HG02970 (cell line): ENCODE results near the gene IQGAP2.
"Not testable (repeated sequence)": the region's sequence is repeated elsewhere in the genome, so short reads cannot be mapped to it uniquely, and the experiment has no call there.

Experiments
- ATAC-seq: cut with Tn5 transposase; IDR thresholded peaks from one replicate; pipeline ENCODE4 v1.9.1; 2021; ENCODE audit warnings: mild to moderate bottlenecking, moderate library complexity, moderate number of reproducible peaks; ENCODE audit not compliant: unreplicated experiment, low FRiP score

IQGAP2 gene

DNA sequence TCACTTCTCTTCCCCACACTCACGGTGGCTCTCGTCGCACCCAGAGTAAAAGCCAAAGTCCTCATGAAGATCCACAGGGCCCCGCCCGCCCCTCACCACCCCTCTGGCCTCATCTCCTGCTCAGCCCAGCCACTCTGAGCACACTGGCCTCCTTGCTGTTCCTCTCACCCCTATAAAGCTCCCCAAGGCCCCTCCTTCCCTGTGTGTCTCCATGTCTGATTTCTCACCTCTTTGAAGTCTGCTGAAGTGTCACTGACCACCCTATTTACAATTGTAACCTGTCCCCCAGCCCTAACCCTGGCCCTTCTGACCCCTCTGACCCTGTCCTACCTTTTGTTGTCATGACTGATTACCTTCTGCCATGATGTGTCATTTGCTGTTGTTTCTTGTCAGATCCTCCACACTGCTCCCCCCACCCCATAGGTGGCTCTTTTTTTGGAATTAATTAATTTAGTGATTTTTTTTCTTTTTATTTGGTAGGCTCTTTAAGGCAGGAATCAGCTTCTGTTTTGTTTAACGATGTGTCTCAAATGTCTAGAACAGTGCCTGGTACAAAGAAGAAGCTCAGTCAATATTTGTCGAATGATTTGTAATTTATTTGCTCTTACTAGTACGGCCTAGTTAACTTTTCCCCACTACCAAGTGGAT, 90.2 kb downstream of the IQGAP2 start:
- no peak for ATAC-seq

DNA sequence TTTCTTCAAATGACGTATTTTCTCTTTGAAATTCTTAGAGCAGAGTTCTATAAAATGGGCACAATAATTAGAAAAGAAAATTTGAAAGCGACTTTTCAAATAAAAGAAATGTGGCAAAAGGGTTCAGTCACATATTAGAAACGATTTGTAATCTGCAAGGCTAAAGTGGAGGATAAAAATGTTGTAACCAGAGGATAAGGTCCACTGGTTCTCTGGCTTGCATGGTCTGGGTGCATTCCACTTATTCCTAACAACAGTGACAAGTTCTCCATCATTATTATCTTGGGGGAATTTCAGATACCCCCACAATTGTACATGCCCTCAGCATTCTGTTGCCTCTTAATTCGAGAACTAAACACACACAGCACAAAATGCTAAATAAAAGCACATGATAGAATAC, 91.1 kb downstream of the IQGAP2 start:
- ATAC-seq: no peak

DNA sequence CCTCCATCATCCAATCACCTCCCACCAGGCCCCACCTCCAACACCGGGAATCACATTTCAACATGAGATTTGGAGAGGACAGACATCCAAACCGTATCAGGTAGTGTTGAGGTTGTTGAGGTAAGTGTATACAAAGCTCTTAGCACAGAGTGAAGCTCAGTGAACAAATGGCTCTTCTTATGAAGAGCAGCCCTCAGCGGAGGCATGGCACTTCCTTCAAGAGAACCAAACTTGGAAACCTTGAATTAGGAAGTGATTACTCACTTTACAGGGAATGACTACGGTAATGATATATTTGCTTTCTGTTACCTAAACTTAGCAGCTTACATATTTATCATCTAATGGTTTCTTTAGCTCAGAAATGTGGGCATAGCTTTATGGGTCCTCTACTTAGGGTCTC, 92.8 kb downstream of the IQGAP2 start:
- no peak for ATAC-seq

DNA sequence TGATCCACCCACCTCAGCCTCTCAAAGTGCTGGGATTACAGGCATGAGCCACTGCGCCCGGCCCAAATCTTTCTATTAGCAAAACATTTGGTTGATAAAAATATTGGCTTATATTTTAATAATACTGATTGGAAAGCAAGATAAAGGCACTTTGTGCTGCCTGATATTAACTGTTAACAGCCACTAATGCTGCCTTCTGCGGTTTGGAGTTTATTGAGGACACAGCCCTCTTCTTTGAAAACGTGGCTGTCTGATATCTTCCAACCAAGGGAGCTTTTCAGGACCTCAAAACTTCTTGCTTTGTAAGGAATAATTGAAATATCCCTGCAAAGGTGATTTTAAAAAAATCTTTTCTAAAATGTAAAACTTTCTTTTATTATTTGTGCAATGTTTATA, 94.0 kb downstream of the IQGAP2 start:
- no peak for ATAC-seq

DNA sequence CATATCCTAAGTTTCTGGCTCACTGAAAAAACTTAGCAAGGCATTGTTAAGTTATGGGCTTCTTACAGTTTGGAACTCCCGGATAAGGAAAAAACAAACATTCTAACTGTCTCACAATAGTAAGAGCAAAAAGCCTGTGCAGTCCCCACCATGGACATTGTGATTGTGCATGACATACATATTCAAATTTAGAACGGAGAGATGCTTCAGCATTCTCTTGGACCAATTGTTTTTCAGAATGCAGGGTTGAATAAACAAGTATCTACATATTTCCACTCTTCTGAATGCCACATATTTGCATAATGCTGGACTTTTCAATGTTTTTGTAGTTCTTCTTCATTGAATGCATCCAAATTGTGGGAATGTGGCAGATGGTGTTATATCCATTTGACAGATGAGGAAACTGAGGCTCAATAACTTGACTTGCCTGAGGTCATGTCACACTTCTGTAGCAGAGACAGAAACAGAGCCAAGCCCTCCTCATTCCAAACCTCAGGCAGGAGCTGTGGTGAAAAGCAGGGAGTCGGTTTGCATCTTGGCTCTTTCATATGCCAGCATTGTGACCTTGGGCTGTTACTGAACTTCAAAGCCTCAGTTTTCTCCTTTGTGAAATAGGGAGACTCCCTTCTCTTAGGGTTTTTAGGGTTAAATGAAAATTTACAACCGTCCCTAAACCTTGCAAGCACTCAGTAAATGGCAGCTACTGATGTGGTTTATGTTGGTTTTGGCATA, 95.1 kb downstream of the IQGAP2 start:
- ATAC-seq: no peak

DNA sequence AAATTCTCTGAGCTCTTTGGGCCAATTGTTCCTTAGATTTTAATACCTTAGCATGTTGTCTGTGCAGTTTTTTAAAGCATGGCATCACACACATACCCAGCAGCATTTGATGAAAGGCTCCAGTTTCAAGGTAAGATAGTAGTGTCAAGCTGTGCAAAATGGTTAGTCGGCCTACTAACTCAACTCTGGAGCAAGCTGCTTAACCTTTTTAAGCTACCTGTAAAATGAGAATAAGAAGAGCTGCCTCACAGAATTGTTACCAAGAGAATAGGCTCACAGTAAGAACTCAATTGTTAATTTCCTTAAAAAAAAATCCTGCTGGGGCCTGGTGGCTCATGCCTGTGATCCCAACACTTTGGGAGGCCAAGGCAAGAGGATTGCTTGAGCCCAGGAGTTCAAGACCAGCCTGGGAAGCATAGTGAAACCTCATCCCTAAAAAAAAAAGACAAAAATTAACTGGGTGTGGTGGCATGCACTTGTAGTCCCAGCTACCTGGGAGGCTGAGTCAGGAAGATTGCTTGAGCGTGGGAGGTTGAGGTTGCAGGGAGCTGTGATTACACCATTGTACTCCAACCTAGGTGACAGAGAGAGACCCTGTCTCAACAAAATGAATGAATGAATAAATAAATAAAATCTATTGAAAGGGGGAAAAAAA, 96.5 kb downstream of the IQGAP2 start:
- no peak for ATAC-seq

DNA sequence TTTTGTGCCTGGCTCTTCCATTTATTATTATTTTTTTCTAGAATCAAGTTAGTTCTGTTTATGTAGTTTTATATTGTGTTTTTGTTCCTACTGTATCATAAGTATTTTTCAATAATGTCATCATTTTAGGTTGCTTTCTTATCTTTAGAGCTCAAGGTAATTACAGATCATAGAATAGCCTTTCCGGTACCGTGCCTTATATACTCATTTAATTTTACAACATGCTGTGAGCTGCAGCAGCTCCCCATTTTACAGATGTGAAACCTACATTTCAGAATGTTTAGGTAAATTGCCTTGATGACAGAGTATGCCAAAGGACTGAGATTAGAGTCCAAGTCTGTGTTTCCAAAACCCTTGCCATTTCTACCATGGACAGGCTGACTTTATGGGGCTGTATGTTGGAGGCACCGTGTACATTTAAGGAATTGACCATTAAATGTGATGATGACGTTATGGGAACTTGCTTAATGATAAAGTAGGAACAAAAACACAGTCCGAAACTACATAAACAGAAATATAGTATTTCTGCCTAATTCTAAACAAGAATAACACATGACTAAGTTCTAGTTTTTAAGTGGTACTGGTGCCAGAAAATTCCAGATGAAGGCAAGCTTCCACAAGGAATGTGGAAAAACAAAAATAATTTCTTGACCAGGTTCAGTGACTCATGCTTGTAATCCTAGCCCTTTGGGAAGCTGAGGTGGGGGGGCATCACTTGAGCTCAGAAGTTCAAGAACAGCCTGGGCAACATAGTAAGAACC, 97.7 kb downstream of the IQGAP2 start:
- ATAC-seq: no peak

DNA sequence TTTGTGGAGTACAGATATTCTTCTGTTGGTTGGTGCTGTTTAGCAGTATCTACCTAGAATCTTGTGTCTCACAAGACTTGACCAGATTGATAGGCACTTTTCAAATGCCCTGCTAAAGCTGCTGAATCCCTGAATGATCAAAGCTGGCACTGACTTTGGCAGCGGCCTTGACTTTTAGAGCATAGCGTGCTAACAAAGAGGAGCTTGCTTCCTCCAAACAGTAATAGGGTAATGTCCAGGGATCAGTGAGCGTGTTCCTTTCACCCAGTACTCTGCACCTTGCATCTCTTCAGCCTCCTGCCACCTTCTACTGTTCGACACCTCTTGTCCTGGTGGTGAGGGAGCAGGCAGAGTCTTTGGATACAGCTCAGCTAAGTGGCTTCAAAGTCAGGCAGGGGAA, 100.8 kb downstream of the IQGAP2 start:
- ATAC-seq: no peak

DNA sequence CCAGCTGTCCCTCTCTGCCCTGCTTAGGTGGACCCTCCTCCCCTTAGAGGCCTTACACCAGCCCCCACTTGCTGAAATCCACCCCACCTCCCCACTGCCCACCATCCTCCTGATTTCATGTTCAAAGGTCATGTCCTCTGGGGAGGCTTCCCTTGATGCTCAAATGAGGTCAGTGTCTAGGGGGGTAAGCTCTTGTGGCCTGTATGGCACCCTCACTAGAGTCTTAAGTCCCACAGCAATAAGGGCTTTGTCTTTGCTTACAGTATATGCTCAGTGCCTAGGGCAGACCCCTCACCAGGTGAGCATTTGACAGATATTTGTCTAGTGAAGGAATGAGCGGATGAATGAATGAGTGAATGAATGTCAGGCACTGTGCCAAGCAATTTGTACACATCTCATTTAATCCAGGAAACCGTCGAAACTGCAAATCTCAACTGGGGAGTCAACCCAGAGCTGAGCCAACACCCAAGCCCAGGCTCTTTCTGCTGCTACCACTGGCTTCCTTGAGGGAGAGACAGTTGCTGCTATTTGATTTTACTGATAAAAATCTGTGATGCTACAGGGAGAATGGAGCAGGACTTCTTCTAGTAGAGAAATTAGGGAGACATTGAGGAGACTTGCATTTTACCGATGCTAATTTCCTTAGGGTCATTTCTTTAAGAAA, 101.9 kb downstream of the IQGAP2 start:
- no peak for ATAC-seq

DNA sequence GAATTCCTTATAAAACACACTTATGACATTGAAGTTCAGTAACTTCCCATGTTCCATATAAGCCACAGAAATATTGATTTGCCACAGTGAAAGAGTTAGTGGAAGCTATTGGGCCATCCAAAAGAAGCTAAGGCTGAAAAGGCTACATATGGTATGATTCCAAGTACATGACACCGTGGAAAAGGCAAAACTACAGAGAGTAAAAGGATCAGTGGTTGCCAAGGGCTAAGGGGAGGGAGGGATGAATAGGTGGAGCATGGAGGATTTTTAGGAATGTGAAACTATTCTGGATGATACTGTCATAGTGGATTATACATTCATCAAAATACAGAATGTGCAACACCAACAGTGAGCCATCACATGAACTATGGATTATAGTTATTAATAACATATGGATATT, 110.4 kb downstream of the IQGAP2 start:
- no peak for ATAC-seq

DNA sequence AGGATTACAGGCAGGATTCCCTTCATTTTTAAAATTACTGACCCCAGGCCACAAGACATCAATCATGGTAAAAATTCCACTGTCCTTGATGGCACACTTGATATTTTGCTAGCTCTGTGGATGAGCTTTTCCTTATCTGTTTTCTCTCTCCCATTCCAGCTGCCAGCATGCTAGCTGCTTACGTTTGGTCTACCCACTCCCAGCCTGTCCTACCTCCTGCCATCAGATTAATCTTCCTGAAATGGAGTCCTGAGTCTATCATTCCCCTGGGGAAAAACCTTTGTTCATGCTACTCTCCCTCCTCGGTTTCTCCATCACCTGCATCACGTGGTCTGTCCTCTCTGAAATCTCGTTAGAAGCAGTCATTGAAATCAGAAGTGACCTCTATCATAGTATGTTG, 111.2 kb downstream of the IQGAP2 start:
- ATAC-seq: no peak

DNA sequence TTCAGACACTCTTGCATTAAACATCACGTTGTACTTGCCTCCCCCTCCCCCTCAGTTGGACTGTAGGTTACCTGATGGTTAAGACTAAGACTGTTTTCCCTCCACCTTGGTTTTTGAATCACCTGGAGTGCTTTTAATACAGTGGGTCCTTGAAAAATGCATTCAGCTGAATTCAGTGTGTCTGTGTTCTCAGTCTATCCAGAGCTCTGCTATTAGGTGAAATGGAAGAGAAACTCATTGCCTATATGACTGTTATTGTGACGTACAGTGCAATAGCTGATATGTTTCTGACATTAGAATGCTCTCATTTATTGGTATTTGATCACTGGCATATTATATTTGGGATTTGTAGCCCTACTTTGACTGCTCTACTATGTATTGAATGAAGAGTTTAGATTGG, 111.6 kb downstream of the IQGAP2 start:
- ATAC-seq: no peak

DNA sequence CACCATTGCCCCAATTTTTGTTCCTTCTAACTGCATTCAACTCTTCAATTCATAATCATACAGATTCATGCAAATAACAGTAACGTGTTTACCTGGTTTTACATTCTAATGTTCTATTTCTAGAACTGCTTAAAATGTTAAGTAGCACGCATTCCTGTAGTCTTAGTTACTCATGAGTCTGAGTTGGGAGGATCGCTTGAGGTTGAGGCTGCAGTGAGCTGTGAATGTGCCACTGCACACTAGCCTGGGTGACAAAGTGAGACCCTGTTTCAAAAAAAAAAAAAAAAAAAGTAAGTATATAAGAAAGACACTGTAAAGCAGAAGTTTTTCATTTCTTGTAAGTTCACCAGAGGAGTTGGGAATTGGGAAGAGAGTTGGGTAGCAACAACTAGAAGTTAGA, 114.2 kb downstream of the IQGAP2 start:
- no peak for ATAC-seq

DNA sequence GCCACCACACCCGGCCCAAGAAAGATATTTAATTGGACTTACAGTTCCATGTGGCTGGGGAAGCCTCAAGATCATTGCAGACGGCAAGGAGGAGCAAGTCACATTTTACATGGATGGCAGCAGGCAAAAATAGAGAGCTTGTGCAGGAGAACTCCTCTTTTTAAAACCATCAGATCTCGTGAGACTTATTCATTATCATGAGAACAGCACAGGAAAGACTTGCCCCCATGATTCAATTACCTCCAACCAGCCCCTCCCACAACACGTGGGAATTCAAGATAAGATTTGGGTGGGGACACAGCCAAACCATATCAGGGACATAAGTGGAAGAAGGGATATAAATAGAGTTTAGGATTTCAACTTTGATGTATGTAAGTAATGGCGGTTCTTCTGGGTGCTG, 115.2 kb downstream of the IQGAP2 start:
- not testable (repeated sequence) for ATAC-seq

DNA sequence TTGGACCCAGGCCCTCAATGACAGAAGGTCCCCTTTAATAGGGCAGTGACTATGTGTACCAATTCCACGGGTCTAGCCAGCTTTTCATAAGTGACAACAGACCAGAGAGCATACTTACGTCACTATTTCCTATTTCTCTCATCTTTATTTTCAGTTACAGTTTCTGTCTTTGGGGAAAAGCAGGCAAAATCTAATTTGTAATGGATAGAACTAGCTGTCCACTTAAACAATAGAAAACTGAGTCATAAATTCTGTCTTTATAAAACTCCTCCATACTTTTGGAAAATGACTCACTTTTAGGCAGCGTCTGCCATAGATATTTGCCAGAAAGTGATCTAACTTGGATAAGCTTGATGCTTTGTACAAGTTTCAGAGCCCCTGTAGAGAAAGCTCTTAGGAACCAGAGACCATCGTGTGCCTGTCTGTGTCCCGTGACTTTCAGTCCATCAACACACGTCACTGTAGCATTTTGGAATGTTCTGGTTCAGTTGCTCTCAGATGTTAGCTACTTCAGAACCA, 118.2 kb downstream of the IQGAP2 start:
- peak; percentile 61 for ATAC-seq

DNA sequence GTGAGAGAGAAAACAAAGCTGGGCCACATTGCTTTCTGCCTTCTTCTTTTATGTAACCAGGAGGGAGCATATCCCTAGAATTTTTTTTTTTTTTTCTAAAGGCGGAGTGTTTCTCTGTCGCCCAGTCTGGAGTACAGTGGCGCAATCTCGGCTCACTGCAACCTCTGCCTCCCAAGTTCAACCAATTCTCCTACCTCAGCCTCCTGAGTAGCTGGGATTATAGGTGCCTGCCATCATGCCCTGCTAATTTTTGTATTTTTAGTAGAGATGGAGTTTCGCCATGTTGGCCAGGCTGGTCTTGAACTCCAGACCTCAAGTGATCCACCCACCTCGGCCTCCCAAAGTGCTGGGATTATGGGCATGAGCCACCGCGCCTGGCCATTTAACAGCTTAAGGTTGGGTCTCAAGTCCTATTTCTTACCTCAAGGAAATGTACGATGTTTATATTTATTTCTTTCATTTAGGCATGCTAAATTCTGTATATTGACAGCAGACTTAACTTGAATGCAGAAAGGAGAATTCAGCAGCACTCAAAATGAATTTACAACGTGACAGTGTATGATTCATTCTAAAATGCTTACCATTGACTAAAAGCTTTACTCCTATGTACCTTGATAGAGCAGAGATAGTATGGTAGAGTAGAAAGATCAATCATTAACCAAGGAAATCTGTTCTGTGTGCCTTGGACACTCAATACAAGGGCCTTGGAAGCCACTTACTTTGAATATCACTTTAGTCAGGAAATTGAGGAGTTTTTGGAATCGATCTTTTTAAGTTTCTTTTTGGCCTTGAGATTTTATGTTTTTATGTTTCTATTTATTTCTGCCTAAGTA, 119.2 kb downstream of the IQGAP2 start:
- ATAC-seq: no peak

DNA sequence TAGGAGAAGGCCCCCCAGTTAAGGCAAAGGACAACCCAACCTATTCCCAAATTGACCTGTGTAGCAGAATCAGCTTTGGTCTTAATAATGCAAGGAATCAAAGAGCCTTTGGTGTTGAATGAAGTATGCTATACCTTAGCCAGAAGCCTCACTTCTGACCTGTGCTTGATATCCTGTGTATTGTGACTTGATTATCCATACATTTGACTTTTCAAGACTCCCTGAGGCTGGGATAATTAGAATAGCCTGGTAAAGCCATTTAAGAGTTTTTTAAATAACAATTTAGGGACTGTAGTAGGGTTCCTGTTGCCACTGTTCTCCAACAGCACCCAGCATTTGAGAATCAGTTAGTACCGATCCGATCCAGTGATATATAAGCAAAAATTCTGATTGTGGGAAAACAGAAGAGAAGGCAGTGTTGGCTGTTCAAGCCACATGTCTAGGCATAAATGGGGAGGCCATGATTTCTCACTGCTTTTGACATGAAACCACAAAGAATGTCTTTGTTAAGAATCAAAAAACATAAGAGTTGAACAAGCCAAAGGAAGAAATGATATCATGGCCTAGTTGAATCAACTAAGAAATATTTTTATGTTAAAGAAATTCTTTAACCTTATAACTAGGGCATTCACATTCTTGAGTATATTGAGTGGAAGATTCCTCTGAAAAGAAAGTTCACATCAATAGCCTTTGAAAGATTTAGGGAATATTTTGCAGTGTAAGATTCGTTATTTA, 121.2 kb downstream of the IQGAP2 start:
- no peak for ATAC-seq

DNA sequence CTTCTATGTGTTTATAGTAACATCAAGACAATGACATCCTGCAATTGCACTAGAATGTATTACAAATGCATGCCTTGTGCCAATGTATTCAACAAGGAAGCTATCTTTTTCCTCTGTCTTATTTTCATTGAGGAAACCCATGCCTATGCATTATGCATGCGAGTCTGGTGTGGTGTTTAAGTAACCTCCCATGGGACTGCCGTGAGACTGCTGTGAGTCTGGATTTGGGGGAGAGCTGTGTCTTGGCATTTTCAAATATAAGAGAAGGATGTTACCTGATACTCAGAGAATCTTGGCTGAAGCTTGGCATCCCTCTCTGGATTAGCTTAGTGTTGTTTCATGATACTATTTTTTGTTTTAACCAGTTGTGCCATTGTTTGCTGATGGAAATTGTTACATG, 121.8 kb downstream of the IQGAP2 start:
- ATAC-seq: no peak

DNA sequence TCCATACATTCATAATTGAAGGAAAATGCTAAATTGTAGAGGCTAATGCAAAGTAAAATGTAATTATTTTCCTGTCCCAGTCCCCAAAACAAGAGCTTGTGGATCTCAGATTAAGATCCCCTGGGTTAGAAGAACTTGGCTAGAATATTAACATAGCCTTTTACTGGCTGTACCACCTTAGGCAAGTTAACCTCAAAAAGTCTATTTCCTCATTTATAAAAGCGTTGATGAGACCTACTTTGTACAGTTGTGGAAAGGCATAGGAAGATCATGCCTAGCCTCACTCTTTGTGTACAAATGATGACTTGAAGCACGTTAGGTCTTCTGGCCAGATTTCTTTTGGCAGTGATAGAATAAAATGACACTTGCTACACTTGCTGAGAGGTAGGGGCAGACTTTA, 122.9 kb downstream of the IQGAP2 start:
- ATAC-seq: no peak
